ENCODE data around the gene BOD1L1.

- TF ChIP-seq, protein P1, sequence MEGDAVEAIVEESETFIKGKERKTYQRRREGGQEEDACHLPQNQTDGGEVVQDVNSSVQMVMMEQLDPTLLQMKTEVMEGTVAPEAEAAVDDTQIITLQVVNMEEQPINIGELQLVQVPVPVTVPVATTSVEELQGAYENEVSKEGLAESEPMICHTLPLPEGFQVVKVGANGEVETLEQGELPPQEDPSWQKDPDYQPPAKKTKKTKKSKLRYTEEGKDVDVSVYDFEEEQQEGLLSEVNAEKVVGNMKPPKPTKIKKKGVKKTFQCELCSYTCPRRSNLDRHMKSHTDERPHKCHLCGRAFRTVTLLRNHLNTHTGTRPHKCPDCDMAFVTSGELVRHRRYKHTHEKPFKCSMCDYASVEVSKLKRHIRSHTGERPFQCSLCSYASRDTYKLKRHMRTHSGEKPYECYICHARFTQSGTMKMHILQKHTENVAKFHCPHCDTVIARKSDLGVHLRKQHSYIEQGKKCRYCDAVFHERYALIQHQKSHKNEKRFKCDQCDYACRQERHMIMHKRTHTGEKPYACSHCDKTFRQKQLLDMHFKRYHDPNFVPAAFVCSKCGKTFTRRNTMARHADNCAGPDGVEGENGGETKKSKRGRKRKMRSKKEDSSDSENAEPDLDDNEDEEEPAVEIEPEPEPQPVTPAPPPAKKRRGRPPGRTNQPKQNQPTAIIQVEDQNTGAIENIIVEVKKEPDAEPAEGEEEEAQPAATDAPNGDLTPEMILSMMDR (IDR thresholded peaks at IDR 0.05): no peak
- no peak for TF ChIP-seq POLR2A (IDR thresholded peaks at IDR 0.05)
These were observed 90.3 kb downstream of the BOD1L1 start for GRCh38 chr4:13537011-13537831.
